ENCODE measurements around the gene AKNA. TPM values are rescaled to one million over a fixed set of nuclear protein-coding genes. Genes with fewer than 3 reads are reported as not detected.

Gene AKNA
- polyA plus RNA-seq, 1 donor from 2014 or later, result 25.4 TPM

GRCh38 chr9:114424126-114424525, 36.3 kb upstream of the AKNA start:
- H3K27me3 Mint-ChIP-seq, result no peaks in the 10 kb centered on the region
- H3K27ac Mint-ChIP-seq, result no peak overlapping the region
- H3K4me3 Mint-ChIP-seq, result no peak overlapping the region
- H3K9me3 Mint-ChIP-seq, result no peaks in the 10 kb centered on the region
- no peaks in the 10 kb centered on the region for H3K4me1 Mint-ChIP-seq
- H3K36me3 Mint-ChIP-seq, result peaks cover 6% of the 10 kb centered on the region

DNA sequence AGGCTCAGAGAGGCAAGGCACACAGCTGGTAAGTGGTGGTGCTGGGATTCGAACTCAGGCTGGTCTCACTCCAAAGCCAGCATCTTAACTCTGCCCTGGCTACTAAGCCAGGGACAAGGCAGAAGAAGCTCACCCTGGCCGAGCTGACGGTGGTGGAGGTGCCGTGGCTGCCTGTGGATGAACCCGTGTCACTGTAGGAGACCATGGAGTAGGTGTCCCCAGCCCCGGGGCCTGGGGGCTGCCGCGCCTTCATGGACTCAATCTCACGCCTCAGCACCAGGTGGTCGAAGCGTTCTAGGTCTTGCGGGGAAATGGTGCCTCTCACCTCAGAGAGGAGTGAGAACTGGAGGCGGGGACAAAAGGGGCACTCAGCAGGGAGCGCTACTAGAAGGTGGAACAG, 35.4 kb upstream of the AKNA start:
- no peaks in the 10 kb centered on the region for H3K27me3 Mint-ChIP-seq
- H3K4me3 Mint-ChIP-seq, result no peak overlapping the region
- H3K36me3 Mint-ChIP-seq, result peaks cover 6% of the 10 kb centered on the region
- H3K27ac Mint-ChIP-seq, result no peak overlapping the region
- H3K4me1 Mint-ChIP-seq, result peaks cover 0 to 2% (median 0%) of the 10 kb centered on the region in 3 donors
- H3K9me3 Mint-ChIP-seq, result no peaks in the 10 kb centered on the region

GRCh38 chr9:114421147-114421546, 33.4 kb upstream of the AKNA start:
- H3K27ac Mint-ChIP-seq, result no peak overlapping the region
- peaks cover 6% of the 10 kb centered on the region for H3K36me3 Mint-ChIP-seq
- H3K4me3 Mint-ChIP-seq, result no peak overlapping the region
- H3K27me3 Mint-ChIP-seq, result no peaks in the 10 kb centered on the region
- H3K9me3 Mint-ChIP-seq, result no peaks in the 10 kb centered on the region
- peaks cover 0 to 3% (median 2%) of the 10 kb centered on the region in 3 donors for H3K4me1 Mint-ChIP-seq

DNA sequence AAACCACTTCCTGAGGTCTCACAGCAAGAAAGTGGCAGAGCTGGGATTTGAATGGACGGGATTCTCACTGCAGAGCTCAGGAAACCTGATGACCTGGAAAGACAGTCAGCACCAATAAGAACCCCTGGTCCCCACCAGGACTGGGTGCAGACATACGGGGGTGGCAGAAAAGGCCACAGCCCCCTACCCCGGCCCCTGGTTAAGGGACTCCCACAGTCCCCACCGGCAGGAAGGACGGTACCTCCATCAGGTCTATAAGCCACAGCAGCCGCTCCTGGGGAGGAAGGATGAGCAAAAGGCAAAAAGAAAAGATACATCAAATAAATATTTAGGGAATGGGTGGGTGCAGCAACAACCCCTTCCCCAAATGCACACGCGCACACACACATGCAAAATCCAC, 32.0 kb upstream of the AKNA start:
- Mint-ChIP-seq H3K9me3 (no peaks in the 10 kb centered on the region), H3K36me3 (peaks cover 8% of the 10 kb centered on the region), H3K4me1 (peaks cover 0 to 3% (median 2%) of the 10 kb centered on the region in 3 donors), H3K27ac (peak overlapping the region in 1 of 3 donors; percentile 73), H3K27me3 (no peaks in the 10 kb centered on the region), H3K4me3 (no peak overlapping the region)

DNA sequence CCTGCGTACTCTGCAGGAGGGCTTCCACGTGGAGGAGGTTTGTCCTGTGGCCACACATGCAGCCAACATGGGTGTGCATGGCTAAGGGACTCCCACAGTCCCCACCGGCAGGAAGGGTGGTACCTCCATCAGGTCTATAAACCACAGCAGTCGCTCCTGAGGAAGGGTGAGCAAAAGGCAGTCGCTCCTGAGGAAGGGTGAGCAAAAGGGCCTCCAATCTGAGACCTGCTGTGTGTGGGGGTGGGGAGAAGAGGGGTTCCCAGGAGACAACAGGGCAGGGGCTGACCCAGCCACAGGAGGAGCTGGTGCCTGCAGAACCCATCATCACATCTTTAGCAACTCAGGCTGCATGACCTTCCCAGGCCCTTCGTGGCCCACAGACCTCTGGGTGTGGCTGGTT, 30.3 kb upstream of the AKNA start:
- Mint-ChIP-seq H3K27ac (no peak overlapping the region), H3K27me3 (no peaks in the 10 kb centered on the region), H3K4me1 (peaks cover 0 to 4% (median 3%) of the 10 kb centered on the region in 3 donors), H3K36me3 (peaks cover 5% of the 10 kb centered on the region), H3K9me3 (no peaks in the 10 kb centered on the region), H3K4me3 (no peak overlapping the region)

GRCh38 chr9:114417511-114417910, 29.7 kb upstream of the AKNA start:
- H3K4me1 Mint-ChIP-seq, result peaks cover 0 to 4% (median 3%) of the 10 kb centered on the region in 3 donors
- H3K4me3 Mint-ChIP-seq, result no peak overlapping the region
- H3K27me3 Mint-ChIP-seq, result no peaks in the 10 kb centered on the region
- no peaks in the 10 kb centered on the region for H3K9me3 Mint-ChIP-seq
- H3K27ac Mint-ChIP-seq, result peak overlapping the region in 1 of 3 donors; percentile 71
- H3K36me3 Mint-ChIP-seq, result peaks cover 5% of the 10 kb centered on the region

DNA sequence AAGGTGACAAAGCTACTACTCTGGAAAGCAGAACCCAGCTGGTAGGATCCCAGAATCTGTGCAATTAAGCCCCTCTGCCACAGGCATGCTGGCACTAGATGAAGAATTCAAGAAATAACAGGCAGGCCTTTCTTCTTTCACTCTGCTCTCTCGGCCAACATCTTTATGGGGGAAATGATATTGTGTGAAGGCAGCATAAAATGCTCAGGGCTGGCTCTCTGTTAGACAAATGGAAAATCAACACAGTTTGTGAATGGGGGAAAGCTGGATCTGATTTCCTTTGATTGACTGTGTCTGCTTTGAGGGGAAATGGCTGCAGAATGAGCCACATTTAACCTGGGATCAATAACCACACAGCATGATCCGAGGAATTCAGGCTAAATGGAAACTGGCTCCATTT, 29.1 kb upstream of the AKNA start:
- Mint-ChIP-seq H3K4me1 (peaks cover 0 to 4% (median 3%) of the 10 kb centered on the region in 3 donors), H3K4me3 (no peak overlapping the region), H3K9me3 (no peaks in the 10 kb centered on the region), H3K27ac (peak overlapping the region in 1 of 3 donors; percentile 71), H3K27me3 (no peaks in the 10 kb centered on the region), H3K36me3 (peaks cover 5% of the 10 kb centered on the region)

DNA sequence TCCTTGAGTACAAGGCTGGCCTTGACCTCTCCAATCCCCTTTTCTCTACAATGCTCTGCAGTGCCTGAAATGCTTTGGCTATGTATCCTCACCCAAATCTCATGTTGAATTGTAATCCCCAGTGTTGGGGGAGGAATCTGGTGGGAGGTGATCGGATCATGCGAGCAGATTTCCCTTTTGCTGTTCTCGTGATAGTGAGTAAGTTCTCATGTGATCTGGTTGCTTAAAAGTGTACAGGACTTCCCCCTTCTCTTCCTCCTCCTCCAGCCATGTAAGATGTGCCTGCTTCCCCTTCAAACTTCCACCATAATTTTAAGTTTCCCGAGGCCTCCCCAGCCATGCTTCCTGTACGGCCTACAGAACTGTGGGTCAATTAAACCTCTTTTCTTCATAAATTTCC, 28.5 kb upstream of the AKNA start:
- Mint-ChIP-seq H3K4me1 (peaks cover 0 to 4% (median 3%) of the 10 kb centered on the region in 3 donors), H3K27me3 (no peaks in the 10 kb centered on the region), H3K9me3 (no peaks in the 10 kb centered on the region), H3K4me3 (no peak overlapping the region), H3K36me3 (peaks cover 5% of the 10 kb centered on the region), H3K27ac (peak overlapping the region in 1 of 3 donors; percentile 48)

DNA sequence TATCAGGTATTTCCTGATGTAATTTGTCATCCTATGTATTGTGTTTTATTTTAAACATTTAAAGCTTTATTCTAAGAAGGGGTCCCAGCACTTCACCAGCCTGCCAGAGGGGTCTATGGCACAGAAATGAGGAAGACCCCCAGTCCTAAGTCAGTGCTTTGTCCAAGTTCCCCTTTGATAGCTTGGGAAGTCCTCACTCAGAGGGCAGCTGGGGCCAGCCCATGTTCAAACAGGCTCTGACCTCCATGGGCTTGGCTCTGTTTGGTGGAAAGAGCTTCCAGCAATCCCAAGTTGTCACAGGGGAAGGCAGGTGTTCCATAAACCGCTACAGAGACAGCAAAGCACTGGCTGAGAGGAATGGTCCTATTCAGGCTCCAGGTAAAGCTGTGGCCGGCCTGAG, 26.6 kb upstream of the AKNA start:
- Mint-ChIP-seq H3K4me3 (peak overlapping the region in 1 of 4 donors; percentile 54), H3K9me3 (no peaks in the 10 kb centered on the region), H3K27ac (no peak overlapping the region), H3K36me3 (peaks cover 5% of the 10 kb centered on the region), H3K27me3 (no peaks in the 10 kb centered on the region), H3K4me1 (peaks cover 0 to 4% (median 3%) of the 10 kb centered on the region in 3 donors)

- peaks cover 0 to 4% (median 3%) of the 10 kb centered on the region in 3 donors for H3K4me1 Mint-ChIP-seq
- H3K27ac Mint-ChIP-seq, result no peak overlapping the region
- no peaks in the 10 kb centered on the region for H3K9me3 Mint-ChIP-seq
- H3K4me3 Mint-ChIP-seq, result no peak overlapping the region
- H3K27me3 Mint-ChIP-seq, result no peaks in the 10 kb centered on the region
- H3K36me3 Mint-ChIP-seq, result peaks cover 5% of the 10 kb centered on the region
Measured at GRCh38 chr9:114413861-114414301, 26.1 kb upstream of the AKNA start.

- Mint-ChIP-seq H3K4me1 (peaks cover 0 to 3% (median 2%) of the 10 kb centered on the region in 3 donors), H3K9me3 (no peaks in the 10 kb centered on the region), H3K36me3 (peaks cover 5% of the 10 kb centered on the region), H3K27me3 (no peaks in the 10 kb centered on the region), H3K4me3 (no peak overlapping the region), H3K27ac (no peak overlapping the region)
Measured at GRCh38 chr9:114412048-114412683, 24.4 kb upstream of the AKNA start.

DNA sequence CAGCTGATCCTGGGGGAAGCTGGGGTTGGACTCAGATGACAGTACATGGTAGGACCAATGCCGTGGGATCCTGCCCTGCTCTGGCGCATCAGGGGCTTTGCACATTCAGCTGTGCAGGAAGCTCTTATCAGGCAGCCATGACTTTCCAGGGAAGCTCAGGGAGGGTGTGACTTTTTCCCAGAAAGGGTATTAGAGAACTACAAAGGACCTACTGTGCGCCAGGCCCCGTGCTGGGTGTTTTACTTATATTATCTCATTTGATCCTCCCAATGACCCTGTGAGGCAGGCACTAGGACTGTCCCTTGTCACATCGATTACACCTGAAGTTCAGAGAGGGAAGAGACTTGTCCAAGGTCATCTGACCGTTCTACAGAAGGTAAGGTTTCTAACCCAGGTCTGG, 23.7 kb upstream of the AKNA start:
- no peak overlapping the region for H3K27ac Mint-ChIP-seq
- H3K9me3 Mint-ChIP-seq, result no peaks in the 10 kb centered on the region
- H3K4me1 Mint-ChIP-seq, result peaks cover 0 to 2% (median under 1%) of the 10 kb centered on the region in 3 donors
- H3K27me3 Mint-ChIP-seq, result no peaks in the 10 kb centered on the region
- peaks cover 5% of the 10 kb centered on the region for H3K36me3 Mint-ChIP-seq
- no peak overlapping the region for H3K4me3 Mint-ChIP-seq

DNA sequence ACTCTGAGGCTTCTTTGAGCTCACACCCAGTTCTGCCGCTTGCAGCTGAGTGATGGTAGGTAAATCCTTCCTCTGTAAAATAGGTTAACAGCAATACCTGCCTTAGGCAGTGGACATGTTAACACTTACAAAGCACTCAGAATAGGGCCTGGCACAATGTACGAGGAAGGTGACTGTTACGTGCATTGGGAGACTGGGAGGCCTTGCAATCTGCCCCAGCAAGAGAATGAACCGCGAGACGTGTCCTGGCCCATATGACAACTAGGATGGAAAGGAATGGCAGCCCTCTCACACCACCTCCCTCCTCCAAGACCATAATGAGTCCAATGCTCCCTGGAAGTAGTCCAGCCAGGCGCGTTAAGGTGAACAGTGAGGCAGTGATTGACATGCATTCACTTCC, 23.1 kb upstream of the AKNA start:
- Mint-ChIP-seq H3K9me3 (no peaks in the 10 kb centered on the region), H3K27me3 (no peaks in the 10 kb centered on the region), H3K27ac (no peak overlapping the region), H3K4me3 (no peak overlapping the region), H3K4me1 (peaks cover 0 to 2% (median 0%) of the 10 kb centered on the region in 3 donors), H3K36me3 (peaks cover 5% of the 10 kb centered on the region)

GRCh38 chr9:114409842-114410241, 22.1 kb upstream of the AKNA start:
- Mint-ChIP-seq H3K27me3 (peaks cover 3% of the 10 kb centered on the region), H3K4me1 (peaks cover 4 to 5% (median 5%) of the 10 kb centered on the region in 3 donors), H3K27ac (no peak overlapping the region), H3K4me3 (no peak overlapping the region), H3K36me3 (no peaks in the 10 kb centered on the region), H3K9me3 (no peaks in the 10 kb centered on the region)

DNA sequence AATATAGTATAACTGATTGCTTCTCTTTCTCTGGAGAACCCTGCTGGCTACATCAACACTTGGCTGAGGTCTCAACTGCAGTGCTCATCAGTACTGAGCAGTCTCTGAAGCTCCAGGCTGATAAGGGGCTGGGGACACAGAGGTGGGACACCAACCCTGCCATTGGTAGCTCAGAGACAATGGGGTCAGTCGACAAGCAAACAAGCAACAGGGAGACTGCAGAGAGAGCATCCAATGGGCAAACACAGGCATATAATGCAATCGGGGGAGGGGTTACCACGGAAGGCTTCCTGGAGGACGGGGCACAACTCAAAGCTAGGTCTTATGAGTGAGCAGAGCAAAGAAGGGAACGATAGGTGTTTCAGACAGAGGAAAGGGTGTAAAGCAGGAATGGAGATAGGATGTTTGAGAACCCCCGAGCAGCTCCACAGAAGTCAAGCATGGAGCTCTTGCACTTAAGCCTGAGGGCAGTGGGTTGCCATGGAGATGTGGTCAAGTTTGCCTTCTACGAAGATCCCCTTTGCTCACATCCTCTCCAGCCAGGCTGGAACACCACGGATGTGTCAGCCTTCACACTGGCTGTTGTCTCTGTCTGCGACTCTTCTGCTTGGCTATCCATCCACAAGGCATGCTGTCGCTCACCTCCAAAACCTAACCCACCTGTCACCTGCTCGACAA, 21.5 kb upstream of the AKNA start:
- Mint-ChIP-seq H3K27me3 (peaks cover 3% of the 10 kb centered on the region), H3K36me3 (no peaks in the 10 kb centered on the region), H3K4me1 (peaks cover 4 to 5% (median 5%) of the 10 kb centered on the region in 3 donors), H3K4me3 (peak overlapping the region in 1 of 4 donors; percentile 39), H3K9me3 (no peaks in the 10 kb centered on the region), H3K27ac (no peak overlapping the region)

DNA sequence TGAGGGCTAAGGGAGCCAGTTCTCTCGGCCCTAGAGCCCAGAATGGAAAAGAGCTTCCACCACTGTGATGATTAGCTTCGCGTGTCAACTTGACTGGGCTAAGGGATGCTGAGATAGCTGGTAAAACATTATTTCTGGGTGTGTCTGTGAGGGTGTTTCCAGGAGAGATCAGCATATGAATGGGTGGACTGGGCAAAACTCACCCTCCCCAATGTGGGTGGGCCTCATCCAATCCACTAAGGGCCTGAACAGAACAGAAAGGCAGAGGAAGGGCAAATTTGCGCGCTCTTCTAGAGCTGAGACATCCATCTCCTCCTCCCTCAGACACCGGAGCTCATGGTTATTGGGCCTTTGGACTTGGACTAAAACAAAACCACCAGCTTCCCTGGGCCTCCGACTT, 20.9 kb upstream of the AKNA start:
- H3K27me3 Mint-ChIP-seq, result peaks cover 3% of the 10 kb centered on the region
- no peak overlapping the region for H3K4me3 Mint-ChIP-seq
- H3K4me1 Mint-ChIP-seq, result peaks cover 4 to 5% (median 5%) of the 10 kb centered on the region in 3 donors
- H3K27ac Mint-ChIP-seq, result no peak overlapping the region
- no peaks in the 10 kb centered on the region for H3K9me3 Mint-ChIP-seq
- H3K36me3 Mint-ChIP-seq, result no peaks in the 10 kb centered on the region
